Esophagus squamous epithelium (tissue), 4 donors: ENCODE results near the gene DEPDC5.

Source experiments
- CTCF ChIP-seq, 6 experiments: fragments of 450-650 bp in 4 of 6; fragments of 200-600 bp in 2 of 6; sonication (generic) in 2 of 6; IDR thresholded peaks; one replicate each; pipeline ENCODE4 v1.5.1; 2016 to 2019; ENCODE audit warnings: antibody characterized with exemption in 6 of 6, mild to moderate bottlenecking in 4 of 6, moderate library complexity in 4 of 6
- POLR2A ChIP-seq, 4 donors: fragments of 450-650 bp; IDR thresholded peaks; one replicate each; pipeline ENCODE4 v1.6.1; 2017; ENCODE audit warnings: antibody characterized with exemption in 4 of 4, mild to moderate bottlenecking in 4 of 4, moderate library complexity in 3 of 4

- TF ChIP-seq CTCF (IDR thresholded peaks at IDR 0.05) = no peak
- TF ChIP-seq POLR2A (IDR thresholded peaks at IDR 0.05) = no peak
These were observed 151.5 kb downstream of the DEPDC5 start for GRCh38 chr22:31905356-31905755.
